OCI-LY1 (cell line): ENCODE results near the gene RNU2-63P.

Experiments
- CTCF ChIP-seq: fragments of 200-600 bp; sonication (generic), shearing (Covaris generic); IDR thresholded peaks from 2 replicates; pipeline ENCODE4 v1.5.1; 2017; ENCODE audit warnings: mild to moderate bottlenecking, antibody characterized with exemption, low read length, moderate library complexity, mixed read lengths
- EZH2 ChIP-seq: fragments of 200-600 bp; sonication (generic), shearing (Covaris generic); IDR thresholded peaks from 2 replicates; pipeline ENCODE4 v1.8.0; 2017; ENCODE audit warnings: borderline replicate concordance, mixed run types, mild to moderate bottlenecking, antibody characterized with exemption, low read length, moderate library complexity, mixed read lengths

GRCh38 chr2:88010136-88010535, 6.2 kb downstream of the RNU2-63P start:
- TF ChIP-seq CTCF (peak; percentile 12; the same call in 1 of the 2 replicates), EZH2 (no peak)
